Measurements from ENCODE around the gene COG7.

Gene COG7

GRCh38 chr16:23433261-23433920, 19.6 kb downstream of the COG7 start:
- TF ChIP-seq, protein P1, sequence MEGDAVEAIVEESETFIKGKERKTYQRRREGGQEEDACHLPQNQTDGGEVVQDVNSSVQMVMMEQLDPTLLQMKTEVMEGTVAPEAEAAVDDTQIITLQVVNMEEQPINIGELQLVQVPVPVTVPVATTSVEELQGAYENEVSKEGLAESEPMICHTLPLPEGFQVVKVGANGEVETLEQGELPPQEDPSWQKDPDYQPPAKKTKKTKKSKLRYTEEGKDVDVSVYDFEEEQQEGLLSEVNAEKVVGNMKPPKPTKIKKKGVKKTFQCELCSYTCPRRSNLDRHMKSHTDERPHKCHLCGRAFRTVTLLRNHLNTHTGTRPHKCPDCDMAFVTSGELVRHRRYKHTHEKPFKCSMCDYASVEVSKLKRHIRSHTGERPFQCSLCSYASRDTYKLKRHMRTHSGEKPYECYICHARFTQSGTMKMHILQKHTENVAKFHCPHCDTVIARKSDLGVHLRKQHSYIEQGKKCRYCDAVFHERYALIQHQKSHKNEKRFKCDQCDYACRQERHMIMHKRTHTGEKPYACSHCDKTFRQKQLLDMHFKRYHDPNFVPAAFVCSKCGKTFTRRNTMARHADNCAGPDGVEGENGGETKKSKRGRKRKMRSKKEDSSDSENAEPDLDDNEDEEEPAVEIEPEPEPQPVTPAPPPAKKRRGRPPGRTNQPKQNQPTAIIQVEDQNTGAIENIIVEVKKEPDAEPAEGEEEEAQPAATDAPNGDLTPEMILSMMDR (conservative IDR thresholded peaks at IDR 0.05; ENCODE audit: low read depth, low read length), result no peak
- DNase-seq (ENCODE audit: low read depth), result no peak
- H3K4me3 ChIP-seq (ENCODE audit: low read depth, low read length), result no peak overlapping the region

DNA sequence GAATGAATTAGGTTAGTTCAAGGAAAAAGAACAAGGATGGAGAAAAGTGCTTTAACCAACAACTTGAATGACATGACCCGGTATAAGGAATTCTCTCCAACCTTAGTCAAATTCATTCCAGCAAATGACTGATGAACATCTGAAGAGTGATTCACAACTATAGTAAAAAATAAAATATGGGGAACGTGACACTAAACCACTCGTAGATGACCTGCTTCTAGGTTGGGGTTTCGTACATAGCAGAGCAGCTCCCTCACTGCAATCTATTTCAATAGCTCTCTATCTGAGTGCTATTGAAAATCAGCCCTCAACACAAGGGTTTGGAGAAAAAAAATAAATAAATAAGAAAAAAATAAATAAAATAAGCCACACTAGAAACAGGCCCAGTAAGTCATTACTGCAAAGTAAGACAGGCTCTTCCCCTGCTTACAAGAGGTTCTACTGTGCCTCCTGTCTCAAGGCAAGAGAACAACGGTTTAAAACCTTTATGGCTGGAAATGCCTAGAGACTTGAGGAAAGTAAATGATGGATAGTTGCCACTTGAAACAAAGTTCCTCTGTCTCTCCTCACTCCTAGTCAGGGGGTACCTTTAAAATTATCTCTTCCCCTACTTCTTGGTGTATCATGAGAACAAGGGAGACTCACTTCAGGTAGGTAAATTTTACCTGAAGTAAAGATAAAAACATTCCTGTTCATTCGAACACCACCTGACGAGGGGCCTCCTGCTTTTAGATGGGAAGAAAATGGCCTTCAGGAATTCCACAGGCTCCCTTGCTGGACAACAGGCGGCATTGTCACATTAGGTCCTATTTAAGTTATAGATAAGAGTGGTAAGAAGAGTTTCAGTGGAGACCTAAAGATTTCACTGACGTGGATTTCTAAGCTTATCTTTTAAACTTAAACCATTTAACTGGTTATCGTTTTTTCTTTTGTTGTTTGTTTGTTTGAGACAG, 20.5 kb downstream of the COG7 start:
- DNase-seq (ENCODE audit: low read depth), result peak; percentile 15
- TF ChIP-seq, protein P1 (conservative IDR thresholded peaks at IDR 0.05; ENCODE audit: low read depth, low read length), result peak; percentile 50
- no peak overlapping the region for H3K4me3 ChIP-seq (ENCODE audit: low read depth, low read length)

GRCh38 chr16:23428351-23428750, 24.6 kb downstream of the COG7 start:
- TF ChIP-seq, protein P1 (conservative IDR thresholded peaks at IDR 0.05; ENCODE audit: low read depth, low read length), result no peak
- H3K4me3 ChIP-seq (ENCODE audit: low read depth, low read length), result no peak overlapping the region
- no peak for DNase-seq (ENCODE audit: low read depth)

GRCh38 chr16:23424292-23424958, 28.6 kb downstream of the COG7 start:
- DNase-seq (ENCODE audit: low read depth), result no peak
- TF ChIP-seq, protein P1 (conservative IDR thresholded peaks at IDR 0.05; ENCODE audit: low read depth, low read length), result no peak
- no peak overlapping the region for H3K4me3 ChIP-seq (ENCODE audit: low read depth, low read length)

- H3K4me3 ChIP-seq (ENCODE audit: low read depth, low read length), result no peak overlapping the region
- peak; percentile 86 for DNase-seq (ENCODE audit: low read depth)
- TF ChIP-seq, protein P1 (conservative IDR thresholded peaks at IDR 0.05; ENCODE audit: low read depth, low read length), result no peak
These were observed 29.4 kb downstream of the COG7 start for GRCh38 chr16:23423496-23424049.

DNA sequence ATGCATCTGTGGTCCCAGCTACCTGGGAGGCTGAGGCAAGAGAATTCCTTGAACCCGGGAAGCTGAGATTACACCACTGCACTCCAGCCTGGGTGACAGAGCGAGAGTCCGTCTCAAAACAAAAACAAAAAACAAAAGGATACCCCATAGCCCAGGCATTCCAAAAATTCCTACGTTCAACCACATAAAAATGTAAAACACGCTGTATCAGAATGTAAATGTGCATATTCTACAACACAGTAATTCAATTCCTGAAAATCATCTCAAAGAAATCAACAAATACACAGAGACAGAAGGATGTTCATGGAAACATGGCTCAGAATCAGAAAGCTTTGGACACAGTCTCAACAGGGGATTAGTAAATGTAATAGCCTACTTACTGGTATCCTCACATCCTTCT, 33.0 kb downstream of the COG7 start:
- no peak overlapping the region for H3K4me3 ChIP-seq (ENCODE audit: low read depth, low read length)
- TF ChIP-seq, protein P1 (conservative IDR thresholded peaks at IDR 0.05; ENCODE audit: low read depth, low read length), result no peak
- peak; percentile 70 for DNase-seq (ENCODE audit: low read depth)

Measured in choroid plexus epithelial cell (primary cell).